PFSK-1 (cell line): ENCODE measurements around the gene TUSC7. TPM values are rescaled to one million over a fixed set of nuclear protein-coding genes. Genes with fewer than 3 reads are reported as not detected.

Experiments used
- FOXP2 ChIP-seq: optimal IDR thresholded peaks from 2 replicates; pipeline ENCODE3; 2011; ENCODE audit warnings: borderline replicate concordance, control low read depth, inconsistent platforms; ENCODE audit not compliant: insufficient read depth; ENCODE audit errors: extremely low read length, extremely low read depth
- POLR2AphosphoS5 ChIP-seq: IDR thresholded peaks from 2 replicates; pipeline ENCODE4 v1.6.1; 2012; ENCODE audit warnings: low read depth, mild to moderate bottlenecking, control low read depth, low read length, moderate library complexity
- REST ChIP-seq, 2 experiments: IDR thresholded peaks; 2 replicates each; pipeline versions ENCODE4 v1.6.1 to v1.8.0; 2011 to 2012; ENCODE audit warnings: low read depth in 2 of 2, low read length in 2 of 2, control low read depth in 1 of 2, inconsistent platforms in 1 of 2, mild to moderate bottlenecking in 1 of 2, moderate library complexity in 1 of 2; ENCODE audit not compliant: insufficient read depth in 1 of 2
- SIN3A ChIP-seq: IDR thresholded peaks from 2 replicates; pipeline ENCODE4 v1.6.1; 2012; ENCODE audit warnings: mild to moderate bottlenecking, low read length, moderate library complexity, borderline replicate concordance; ENCODE audit not compliant: insufficient read depth
- TAF1 ChIP-seq: IDR thresholded peaks from 2 replicates; pipeline ENCODE4 v1.6.1; 2012; ENCODE audit warnings: low read length, control low read depth, borderline replicate concordance; ENCODE audit not compliant: insufficient read depth
- polyA plus RNA-seq: library from polyadenylated mRNA; unstranded; fragments of >200 nt; gene quantifications from one replicate; pipeline ENCODE4 v1.2.1, GENCODE V29; 2012; ENCODE audit warnings: low read depth, missing spikeins; ENCODE audit not compliant: insufficient read length

The TUSC7 gene
- polyA plus RNA-seq, result not detected

- no peak for TF ChIP-seq POLR2AphosphoS5
Observed at GRCh38 chr3:116709479-116709878, at the start of gene TUSC7. TUSC7 (plus strand) TSS chr3:116709779.

GRCh38 chr3:116661196-116661595 is 48.4 kb upstream of the TUSC7 start:
- TF ChIP-seq POLR2AphosphoS5 (no peak), TAF1 (no peak), SIN3A (no peak), REST (IDR thresholded peaks at IDR 0.05; ENCODE audit: insufficient read depth in 1 of 2, low read depth in 2 of 2, low read length in 2 of 2) (no peak), FOXP2 (no peak)

GRCh38 chr3:116663161-116664110 is 46.1 kb upstream of the TUSC7 start:
- TF ChIP-seq TAF1, result no peak
- no peak for TF ChIP-seq REST (IDR thresholded peaks at IDR 0.05; ENCODE audit: insufficient read depth in 1 of 2, low read depth in 2 of 2, low read length in 2 of 2)
- no peak for TF ChIP-seq FOXP2
- TF ChIP-seq POLR2AphosphoS5, result no peak
- TF ChIP-seq SIN3A, result no peak

- no peak for TF ChIP-seq SIN3A
Observed at GRCh38 chr3:116667324-116667723, 42.3 kb upstream of the TUSC7 start.

- no peak for TF ChIP-seq TAF1
- no peak for TF ChIP-seq SIN3A
- no peak for TF ChIP-seq REST (IDR thresholded peaks at IDR 0.05; ENCODE audit: insufficient read depth in 1 of 2, low read depth in 2 of 2, low read length in 2 of 2)
- TF ChIP-seq POLR2AphosphoS5, result no peak
- no peak for TF ChIP-seq FOXP2
Observed at GRCh38 chr3:116667791-116668190, 41.8 kb upstream of the TUSC7 start.

- no peak for TF ChIP-seq FOXP2
- TF ChIP-seq POLR2AphosphoS5, result no peak
- no peak for TF ChIP-seq REST (IDR thresholded peaks at IDR 0.05; ENCODE audit: insufficient read depth in 1 of 2, low read depth in 2 of 2, low read length in 2 of 2)
- TF ChIP-seq TAF1, result no peak
- TF ChIP-seq SIN3A, result no peak
Observed at GRCh38 chr3:116669576-116669975, 40.0 kb upstream of the TUSC7 start.
